Adrenal gland (tissue), 5 donors: ENCODE data around the gene AGBL4.

Source experiments
- POLR2A ChIP-seq, 2 donors: fragments of 450-650 bp; IDR thresholded peaks; one replicate each; pipeline ENCODE4 v1.6.1; 2017; ENCODE audit warnings: antibody characterized with exemption in 2 of 2, mild to moderate bottlenecking in 2 of 2, moderate library complexity in 1 of 2
- TF ChIP-seq, protein P1 (sequence below), 6 experiments: fragments of 450-650 bp in 4 of 6; fragments of 200-600 bp in 2 of 6; sonication (generic) in 1 of 6; IDR thresholded peaks; 1 replicate in 5 of 6; 2 replicates in 1 of 6; pipeline versions ENCODE4 v1.5.1 to v1.8.0; 2016 to 2021; ENCODE audit warnings: antibody characterized with exemption in 6 of 6, mild to moderate bottlenecking in 2 of 6, moderate library complexity in 1 of 6
- donor health status: DM: no; HTN: no; CAD: no.

DNA sequence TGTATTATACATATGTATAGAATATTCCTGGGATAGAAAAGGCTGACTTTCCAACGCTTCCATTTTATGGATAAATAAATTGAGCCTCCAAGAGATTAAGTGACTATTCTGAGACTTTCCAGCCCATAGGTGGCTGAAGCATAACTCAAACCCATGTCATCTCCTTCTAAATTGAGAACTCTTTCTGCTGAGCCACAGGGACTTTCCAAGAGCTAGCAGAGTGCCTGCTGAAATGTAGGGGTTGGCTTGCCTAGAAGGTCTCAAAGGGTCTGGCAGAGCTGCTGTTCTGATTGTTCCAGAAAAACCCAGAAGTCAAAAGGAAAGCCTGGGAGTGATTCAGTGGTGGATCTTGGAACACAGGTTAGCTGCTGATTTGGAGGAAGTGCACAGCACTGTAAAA lies 1100.6 kb downstream of the AGBL4 start:
- TF ChIP-seq, protein P1, sequence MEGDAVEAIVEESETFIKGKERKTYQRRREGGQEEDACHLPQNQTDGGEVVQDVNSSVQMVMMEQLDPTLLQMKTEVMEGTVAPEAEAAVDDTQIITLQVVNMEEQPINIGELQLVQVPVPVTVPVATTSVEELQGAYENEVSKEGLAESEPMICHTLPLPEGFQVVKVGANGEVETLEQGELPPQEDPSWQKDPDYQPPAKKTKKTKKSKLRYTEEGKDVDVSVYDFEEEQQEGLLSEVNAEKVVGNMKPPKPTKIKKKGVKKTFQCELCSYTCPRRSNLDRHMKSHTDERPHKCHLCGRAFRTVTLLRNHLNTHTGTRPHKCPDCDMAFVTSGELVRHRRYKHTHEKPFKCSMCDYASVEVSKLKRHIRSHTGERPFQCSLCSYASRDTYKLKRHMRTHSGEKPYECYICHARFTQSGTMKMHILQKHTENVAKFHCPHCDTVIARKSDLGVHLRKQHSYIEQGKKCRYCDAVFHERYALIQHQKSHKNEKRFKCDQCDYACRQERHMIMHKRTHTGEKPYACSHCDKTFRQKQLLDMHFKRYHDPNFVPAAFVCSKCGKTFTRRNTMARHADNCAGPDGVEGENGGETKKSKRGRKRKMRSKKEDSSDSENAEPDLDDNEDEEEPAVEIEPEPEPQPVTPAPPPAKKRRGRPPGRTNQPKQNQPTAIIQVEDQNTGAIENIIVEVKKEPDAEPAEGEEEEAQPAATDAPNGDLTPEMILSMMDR (IDR thresholded peaks at IDR 0.05): no peak
- no peak for TF ChIP-seq POLR2A (IDR thresholded peaks at IDR 0.05)
